Measurements from ENCODE around the gene MKNK2.

- TF ChIP-seq ARNT (IDR thresholded peaks at IDR 0.05): no peak
- TF ChIP-seq BHLHE40 (IDR thresholded peaks at IDR 0.05; ENCODE audit: borderline replicate concordance): no peak
- TF ChIP-seq CTBP1 (IDR thresholded peaks at IDR 0.05; ENCODE audit: borderline replicate concordance): no peak
- TF ChIP-seq ELF4 (IDR thresholded peaks at IDR 0.05): no peak
- TF ChIP-seq FOXM1 (IDR thresholded peaks at IDR 0.05; ENCODE audit: borderline replicate concordance): no peak
- no peak for TF ChIP-seq L3MBTL2 (conservative IDR thresholded peaks at IDR 0.05)
Observed at GRCh38 chr19:2015608-2015950, 35.5 kb downstream of the MKNK2 start, which contains the start of gene BTBD2.
